K562 treated with DMSO at 1 percent for 48 hours (cell line): ENCODE data around the gene COL11A2. TPM values are rescaled to one million over a fixed set of nuclear protein-coding genes. Genes with fewer than 3 reads are reported as not detected.

Source experiments
- total RNA-seq: library from RNA; unstranded; fragments of 300-600 nt; gene quantifications from 2 replicates; pipeline ENCODE4 v1.2.3, GENCODE V29; 2022; ENCODE audit warnings: low replicate concordance; ENCODE audit errors: extremely low read depth

COL11A2 gene
- total RNA-seq = not detected in 2 replicates

GRCh38 chr6:33192105-33192646, at the start of gene COL11A2:
Gene COL11A2 (minus strand): TSS chr6:33192467. CDS start chr6:33192240, 227 bp downstream.

GRCh38 chr6:33208091-33208967, 16.1 kb upstream of the COL11A2 start, which contains the start of gene RING1:
Gene RING1 (plus strand): TSS chr6:33208500. CDS start chr6:33208823, 323 bp downstream.

GRCh38 chr6:33204415-33205190, 12.3 kb upstream of the COL11A2 start, which contains the start of gene HSD17B8:
Gene HSD17B8 (plus strand): TSS chr6:33204655. CDS start chr6:33204669, 14 bp downstream.

GRCh38 chr6:33200219-33201146, 8.2 kb upstream of the COL11A2 start, which contains the start of the genes RXRB and SLC39A7:
Gene RXRB (minus strand): TSS chr6:33200665. CDS start chr6:33200476, 189 bp downstream.
Gene SLC39A7 (plus strand): TSS chr6:33200867. CDS start chr6:33201246, 379 bp downstream.

Other genes with a start within 250 kb of the COL11A2 start
- gene HLA-DMA, start 239.4 kb downstream of the COL11A2 start, total RNA-seq = not detected in 2 replicates
- gene BRD2, start 223.9 kb downstream of the COL11A2 start, total RNA-seq = not detected in 2 replicates
- not detected in 2 replicates for gene HLA-DOA, start 182.9 kb downstream of the COL11A2 start, total RNA-seq
- not detected in 2 replicates for gene HLA-DPA1, start 118.8 kb downstream of the COL11A2 start, total RNA-seq
- gene HLA-DPB1, start 116.5 kb downstream of the COL11A2 start, total RNA-seq = not detected in 2 replicates
- gene RXRB, start 8.2 kb upstream of the COL11A2 start, total RNA-seq = not detected in 2 replicates
- gene SLC39A7, start 8.4 kb upstream of the COL11A2 start, total RNA-seq = 245 TPM in 1 of 2 replicates, not detected in the other
- not detected in 2 replicates for gene HSD17B8, start 12.2 kb upstream of the COL11A2 start, total RNA-seq
- not detected in 2 replicates for gene RING1, start 16.0 kb upstream of the COL11A2 start, total RNA-seq
- not detected in 2 replicates for gene VPS52, start 79.4 kb upstream of the COL11A2 start, total RNA-seq
- gene RPS18, start 79.6 kb upstream of the COL11A2 start, total RNA-seq = 6,916 and 8,608 TPM in 2 replicates
- gene B3GALT4, start 84.7 kb upstream of the COL11A2 start, total RNA-seq = not detected in 2 replicates
- not detected in 2 replicates for gene WDR46, start 96.8 kb upstream of the COL11A2 start, total RNA-seq
- gene PFDN6, start 97.1 kb upstream of the COL11A2 start, total RNA-seq = not detected in 2 replicates
- 141 TPM in 1 of 2 replicates, not detected in the other for gene RGL2, start 106.5 kb upstream of the COL11A2 start, total RNA-seq
- gene TAPBP, start 121.6 kb upstream of the COL11A2 start, total RNA-seq = 231 TPM in 1 of 2 replicates, not detected in the other
- gene ZBTB22, start 125.3 kb upstream of the COL11A2 start, total RNA-seq = not detected in 2 replicates
- gene DAXX, start 130.5 kb upstream of the COL11A2 start, total RNA-seq = not detected in 2 replicates
- not detected in 2 replicates for gene KIFC1, start 199.4 kb upstream of the COL11A2 start, total RNA-seq
- not detected in 2 replicates for gene PHF1, start 218.5 kb upstream of the COL11A2 start, total RNA-seq
- not detected in 2 replicates for gene CUTA, start 225.6 kb upstream of the COL11A2 start, total RNA-seq
- not detected in 2 replicates for gene SYNGAP1, start 227.6 kb upstream of the COL11A2 start, total RNA-seq